ENCODE results near the gene GPR137.

Gene GPR137

DNA sequence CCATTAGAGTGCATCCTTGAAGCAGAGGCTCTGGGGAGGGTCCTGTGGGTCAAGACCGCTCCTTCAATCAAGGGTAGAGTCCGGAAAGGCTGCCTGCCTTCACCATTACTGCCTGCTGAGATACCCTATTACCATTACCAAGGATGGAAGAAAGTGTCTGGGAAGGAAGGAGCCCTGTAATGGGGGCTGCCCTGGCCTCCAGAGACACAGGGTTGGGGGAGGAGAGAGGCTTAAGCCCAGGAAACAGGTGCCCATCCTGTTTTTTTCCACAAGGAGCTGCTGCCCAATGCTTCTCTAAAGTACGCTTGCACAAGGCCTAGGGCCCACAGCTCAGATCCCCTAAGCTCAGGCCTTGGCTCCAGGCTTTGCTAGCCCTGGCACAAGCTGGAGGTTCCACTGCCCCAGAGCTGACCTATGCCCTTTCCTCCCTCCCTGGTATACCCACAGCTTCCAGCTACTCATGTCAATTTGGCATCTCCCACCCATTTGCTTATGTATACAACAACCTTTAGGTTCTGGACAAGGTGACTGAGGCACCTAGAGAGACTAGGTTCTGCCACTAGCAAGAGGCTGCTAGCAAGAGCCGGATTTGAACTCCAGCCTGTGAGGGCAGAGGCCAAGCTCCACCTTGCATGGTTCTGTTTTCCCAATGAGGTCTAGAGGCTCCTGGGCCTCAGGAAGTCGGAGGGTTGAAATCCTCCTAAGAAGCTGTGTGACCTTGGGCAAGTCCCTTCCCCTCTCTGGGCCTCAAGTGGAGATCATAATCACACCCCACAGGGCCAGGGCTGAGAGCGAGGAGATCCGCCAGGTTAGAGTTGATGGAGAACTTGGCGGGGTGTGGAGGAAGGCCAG lies 35.9 kb upstream of the GPR137 start:
- DNase-seq (ENCODE audit: low read depth in 3 of 3), result no peak

DNA sequence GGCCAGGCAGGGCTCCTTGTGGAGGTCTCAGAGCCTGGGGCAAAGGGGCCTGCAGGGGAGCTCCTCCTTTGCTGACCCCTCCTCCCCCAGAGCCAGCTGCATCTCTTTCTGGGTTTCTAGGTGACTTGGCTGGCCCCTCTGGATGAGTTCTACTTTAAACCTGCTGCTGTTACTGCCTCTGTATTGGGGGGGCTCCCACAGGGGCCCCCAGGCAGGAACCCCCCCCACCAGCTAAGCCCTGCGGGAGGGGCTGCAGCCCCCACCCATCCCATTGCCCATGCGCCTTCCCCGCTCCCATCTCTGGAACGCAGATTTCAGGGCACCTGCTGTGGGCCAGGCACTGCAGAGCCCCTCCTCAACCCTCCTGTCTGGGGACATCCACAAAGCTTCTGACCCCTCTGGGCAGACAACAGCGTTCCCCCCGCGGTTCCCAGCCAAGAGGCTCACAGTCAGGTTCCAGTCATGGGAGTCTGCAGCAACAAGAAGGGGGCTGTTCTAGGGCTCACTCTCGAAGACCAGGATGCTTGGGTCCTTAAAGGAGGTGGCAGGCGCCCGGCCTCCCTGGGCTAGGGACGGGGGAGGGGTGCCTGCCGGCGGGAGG lies 35.1 kb upstream of the GPR137 start:
- no peak for DNase-seq (ENCODE audit: low read depth in 3 of 3)

DNA sequence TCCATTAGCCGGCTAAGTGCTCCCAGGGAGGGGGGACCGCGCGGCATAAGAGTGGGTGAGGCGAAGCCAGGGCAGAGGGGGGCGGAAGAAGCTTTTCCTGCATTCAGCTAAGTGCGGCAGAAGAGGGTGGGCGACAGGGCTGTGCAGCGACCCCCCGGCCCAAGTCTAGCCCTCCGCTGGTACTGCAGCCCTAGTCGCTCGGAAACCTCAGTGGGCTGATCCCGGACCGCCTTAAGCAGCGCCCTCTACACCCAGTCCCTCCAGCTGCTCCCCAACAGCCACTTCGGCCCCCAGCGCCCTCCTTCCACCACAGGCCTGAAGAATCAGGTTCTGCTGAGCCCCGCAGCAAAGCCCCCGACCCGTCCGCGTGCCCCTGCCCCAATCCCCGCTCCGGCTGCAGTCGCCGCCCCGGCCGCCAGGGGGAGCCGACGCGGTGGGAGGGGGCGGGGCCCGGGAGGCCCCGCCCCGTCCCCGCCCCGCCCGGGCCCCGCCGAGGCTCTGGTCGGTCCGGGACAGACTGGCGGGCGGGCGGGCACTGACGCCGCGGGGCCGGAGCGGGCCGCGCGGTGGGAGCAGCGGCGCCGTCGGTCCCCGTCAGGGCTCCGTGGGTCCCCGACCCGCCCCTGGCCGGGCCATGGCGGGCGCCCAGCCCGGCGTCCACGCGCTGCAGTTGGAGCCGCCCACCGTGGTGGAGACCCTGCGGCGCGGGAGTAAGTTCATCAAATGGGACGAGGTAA lies 34.5 kb upstream of the GPR137 start, which contains the start of gene PLCB3:
Gene PLCB3, plus strand, starts transcription at position 515 of the 737 bp plus-strand sequence. Its CDS starts 120 bp downstream, at position 635.
- peak in 2 of 3 experiments; percentile 42 to 57 for DNase-seq (ENCODE audit: low read depth in 3 of 3)

DNA sequence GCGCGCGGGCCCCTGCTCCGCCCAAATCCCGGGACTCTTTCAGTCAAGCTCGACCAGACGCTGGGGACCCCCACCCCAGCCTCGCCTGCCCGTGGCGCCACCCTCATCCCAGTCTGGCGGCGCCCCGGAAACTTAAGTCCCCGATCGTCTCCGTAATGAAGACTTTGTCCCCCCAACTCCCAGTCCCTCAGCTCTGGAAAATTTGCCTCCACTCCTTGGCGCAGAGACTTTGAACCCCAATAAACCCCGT lies 34.0 kb upstream of the GPR137 start:
- DNase-seq (ENCODE audit: low read depth in 3 of 3), result no peak

DNA sequence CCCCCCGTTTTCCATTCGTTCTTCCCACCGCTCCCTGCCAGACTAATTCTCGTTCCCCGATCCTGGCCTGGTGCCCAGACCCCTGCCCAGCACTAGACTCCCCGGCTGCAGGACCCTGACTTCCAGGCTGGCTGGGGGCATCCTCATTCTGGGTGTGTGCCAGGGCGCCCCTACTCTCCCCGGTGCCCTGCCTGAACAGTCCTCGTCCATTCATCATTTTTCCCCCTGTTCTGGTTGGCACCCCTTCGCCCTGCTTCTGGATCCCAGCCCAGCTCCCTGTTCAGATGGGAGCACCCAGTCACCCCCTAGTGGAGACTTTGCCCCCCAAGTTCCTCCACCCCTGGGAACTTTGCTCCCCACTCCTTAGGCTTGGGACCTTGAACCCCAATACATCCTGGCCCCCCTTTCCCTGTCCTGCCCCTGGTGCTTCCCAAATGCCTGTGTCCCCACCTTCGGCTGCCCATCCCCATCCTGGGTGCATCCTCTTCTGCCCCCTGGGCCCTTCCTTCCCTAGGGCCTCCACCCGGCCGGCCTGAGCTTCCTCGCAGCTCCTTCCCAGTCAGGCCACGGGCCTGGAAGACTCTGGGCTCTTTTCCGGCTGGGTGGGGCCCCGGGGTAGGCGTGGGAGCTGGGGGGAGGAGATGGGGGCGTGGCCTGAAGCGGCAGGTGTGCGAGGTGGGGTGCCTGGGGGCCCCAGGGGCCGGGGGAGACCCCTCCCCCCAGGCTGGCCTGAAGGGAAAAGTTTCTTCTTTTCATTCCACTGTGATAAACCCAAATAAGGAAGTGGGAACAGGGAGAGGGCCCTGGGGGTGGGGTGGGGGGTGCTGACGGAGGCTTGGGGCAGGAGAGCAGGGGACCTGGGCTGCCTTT lies 33.4 kb upstream of the GPR137 start:
- DNase-seq (ENCODE audit: low read depth in 3 of 3), result no peak

DNA sequence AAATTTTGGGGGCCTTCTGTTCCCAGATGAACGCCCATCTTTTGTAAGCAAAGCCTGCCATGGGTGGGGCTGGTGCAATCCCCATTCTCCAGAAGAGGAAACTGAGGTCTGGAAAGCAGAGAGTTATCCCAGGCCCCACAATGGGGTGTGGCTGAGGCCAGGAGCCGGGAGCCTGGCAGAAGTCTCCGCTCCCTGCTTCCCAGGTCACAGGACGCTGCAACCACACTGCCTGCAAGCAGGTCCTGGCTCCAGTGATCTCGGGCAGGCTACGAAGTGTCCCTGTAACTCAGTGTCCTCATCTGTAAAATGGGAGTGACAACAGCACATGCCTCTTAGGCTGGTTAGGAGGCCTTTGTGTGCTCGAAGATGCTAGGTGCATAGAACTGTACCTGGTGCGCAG lies 32.6 kb upstream of the GPR137 start:
- DNase-seq (ENCODE audit: low read depth in 3 of 3), result no peak

DNA sequence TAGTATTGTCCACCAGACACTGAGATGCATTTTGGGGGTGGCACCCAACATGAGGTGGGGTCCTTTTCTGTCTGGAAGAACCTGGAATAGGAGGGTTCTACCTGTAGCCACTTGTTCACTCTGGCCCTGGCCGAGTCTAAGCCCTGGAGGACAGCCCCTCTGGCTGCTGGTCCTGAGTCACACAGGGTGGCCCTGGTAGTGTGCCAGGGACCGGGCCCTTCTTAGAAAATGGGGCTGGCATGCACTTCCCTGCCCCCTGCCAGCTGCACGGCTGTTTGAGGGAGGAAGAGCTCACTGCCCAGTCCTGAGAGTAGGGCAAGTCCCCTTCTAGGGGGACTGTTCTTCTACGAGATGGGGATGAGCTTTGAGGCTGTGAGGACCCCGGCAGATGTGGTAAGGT lies 32.2 kb upstream of the GPR137 start:
- no peak for DNase-seq (ENCODE audit: low read depth in 3 of 3)

DNA sequence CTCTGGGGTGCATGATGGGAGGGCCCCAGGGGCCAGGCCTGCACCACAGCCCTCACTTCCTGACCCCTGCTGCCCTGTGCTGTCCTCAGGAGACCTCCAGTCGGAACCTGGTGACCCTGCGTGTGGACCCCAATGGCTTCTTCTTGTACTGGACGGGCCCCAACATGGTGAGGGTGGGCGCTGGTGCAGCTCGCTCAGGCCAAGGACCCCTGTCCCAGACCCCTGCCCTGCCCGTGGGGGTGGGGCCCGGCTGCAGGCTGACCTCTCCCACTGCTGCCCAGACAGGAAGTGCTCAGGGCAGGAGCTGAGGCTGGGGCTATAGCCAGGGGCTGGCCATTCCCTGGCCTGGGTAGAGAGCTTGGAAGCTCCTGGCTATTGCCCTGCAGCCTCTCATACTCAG lies 31.3 kb upstream of the GPR137 start:
- DNase-seq (ENCODE audit: low read depth in 3 of 3), result no peak

DNA sequence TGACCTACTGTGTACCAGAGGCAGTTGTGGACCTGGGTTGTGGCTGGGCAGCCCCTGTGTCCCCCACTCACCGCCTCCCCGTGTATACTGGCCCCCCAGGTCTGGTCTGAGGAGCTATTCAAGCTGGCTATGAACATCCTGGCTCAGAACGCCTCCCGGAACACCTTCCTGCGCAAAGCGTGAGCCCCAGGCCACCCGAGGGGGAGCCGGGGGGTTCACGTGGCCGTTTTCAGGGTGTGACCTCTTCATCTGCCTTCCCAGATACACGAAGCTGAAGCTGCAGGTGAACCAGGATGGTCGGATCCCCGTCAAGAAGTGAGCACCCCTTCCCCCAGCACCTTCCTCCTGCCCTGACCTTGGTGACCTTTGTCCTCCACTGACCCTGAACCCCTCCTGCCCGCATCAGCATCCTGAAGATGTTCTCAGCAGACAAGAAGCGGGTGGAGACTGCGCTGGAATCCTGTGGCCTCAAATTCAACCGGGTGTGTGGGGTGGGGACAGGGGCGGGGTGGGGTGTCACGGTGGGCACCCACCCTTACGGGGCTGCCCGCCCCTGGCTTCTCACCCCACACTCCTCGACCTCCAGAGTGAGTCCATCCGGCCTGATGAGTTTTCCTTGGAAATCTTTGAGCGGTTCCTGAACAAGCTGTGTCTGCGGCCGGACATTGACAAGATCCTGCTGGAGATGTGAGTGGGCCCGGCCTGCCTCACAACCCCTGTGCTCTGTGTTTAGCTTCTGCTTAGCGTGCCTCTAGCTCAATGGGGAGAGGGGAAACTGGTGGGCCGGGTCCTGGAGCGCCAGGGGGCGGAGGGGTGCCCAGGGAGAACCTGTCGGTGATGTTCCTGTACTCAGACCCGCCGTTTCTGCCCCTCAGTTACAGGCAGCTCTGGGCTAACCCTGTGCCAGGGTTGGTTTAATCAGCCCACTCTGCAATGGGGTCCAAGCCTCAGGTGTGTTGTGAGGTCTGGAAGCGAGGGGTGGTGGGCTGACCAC lies 30.2 kb upstream of the GPR137 start:
- no peak for DNase-seq (ENCODE audit: low read depth in 3 of 3)

DNA sequence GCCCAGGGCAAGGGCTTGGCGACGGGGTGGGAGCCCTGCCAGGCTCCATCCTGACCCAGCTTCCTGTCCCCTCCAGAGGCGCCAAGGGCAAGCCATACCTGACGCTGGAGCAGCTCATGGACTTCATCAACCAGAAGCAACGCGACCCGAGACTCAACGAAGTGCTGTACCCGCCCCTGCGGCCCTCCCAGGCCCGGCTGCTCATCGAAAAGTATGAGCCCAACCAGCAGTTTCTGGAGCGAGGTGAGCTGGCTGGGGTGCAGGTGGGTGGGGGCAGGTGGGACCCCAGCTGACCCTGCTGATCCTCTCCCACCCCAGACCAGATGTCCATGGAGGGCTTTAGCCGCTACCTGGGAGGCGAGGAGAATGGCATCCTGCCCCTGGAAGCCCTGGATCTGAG lies 29.3 kb upstream of the GPR137 start:
- DNase-seq (ENCODE audit: low read depth in 3 of 3), result no peak

DNA sequence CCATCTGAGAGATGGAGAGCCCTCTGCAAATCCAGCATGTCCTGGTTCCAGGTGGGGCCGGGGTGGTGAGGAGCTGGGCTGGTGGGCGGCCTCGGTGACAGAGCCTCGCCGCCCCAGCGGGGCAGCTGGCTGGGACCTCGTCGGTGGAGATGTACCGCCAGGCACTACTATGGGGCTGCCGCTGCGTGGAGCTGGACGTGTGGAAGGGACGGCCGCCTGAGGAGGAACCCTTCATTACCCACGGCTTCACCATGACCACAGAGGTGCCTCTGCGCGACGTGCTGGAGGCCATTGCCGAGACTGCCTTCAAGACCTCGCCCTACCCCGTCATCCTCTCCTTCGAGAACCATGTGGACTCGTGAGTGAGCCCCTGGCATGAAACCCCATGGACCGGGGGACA lies 27.3 kb upstream of the GPR137 start:
- no peak for DNase-seq (ENCODE audit: low read depth in 3 of 3)

DNA sequence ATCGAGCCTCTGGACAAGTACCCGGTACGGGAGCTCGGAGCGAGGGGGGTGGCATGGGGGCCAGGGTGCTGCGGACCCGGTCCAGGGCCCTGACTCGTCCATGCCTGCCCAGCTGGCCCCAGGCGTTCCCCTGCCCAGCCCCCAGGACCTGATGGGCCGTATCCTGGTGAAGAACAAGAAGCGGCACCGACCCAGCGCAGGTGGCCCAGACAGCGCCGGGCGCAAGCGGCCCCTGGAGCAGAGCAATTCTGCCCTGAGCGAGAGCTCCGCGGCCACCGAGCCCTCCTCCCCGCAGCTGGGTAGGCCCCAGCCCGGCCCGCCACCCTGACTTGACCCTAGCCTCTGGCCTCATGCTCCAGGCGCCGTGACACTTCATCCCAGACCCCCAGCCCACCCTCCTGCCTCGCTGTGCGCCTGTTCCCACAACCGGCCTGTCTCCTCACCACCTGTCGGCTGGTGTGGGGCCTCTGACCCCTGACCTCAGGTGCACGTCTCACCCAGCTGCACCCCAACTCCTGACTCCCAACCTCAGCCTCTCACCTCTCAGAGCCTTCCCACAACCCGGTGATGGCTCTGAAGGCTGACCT lies 26.6 kb upstream of the GPR137 start:
- DNase-seq (ENCODE audit: low read depth in 3 of 3), result no peak

DNA sequence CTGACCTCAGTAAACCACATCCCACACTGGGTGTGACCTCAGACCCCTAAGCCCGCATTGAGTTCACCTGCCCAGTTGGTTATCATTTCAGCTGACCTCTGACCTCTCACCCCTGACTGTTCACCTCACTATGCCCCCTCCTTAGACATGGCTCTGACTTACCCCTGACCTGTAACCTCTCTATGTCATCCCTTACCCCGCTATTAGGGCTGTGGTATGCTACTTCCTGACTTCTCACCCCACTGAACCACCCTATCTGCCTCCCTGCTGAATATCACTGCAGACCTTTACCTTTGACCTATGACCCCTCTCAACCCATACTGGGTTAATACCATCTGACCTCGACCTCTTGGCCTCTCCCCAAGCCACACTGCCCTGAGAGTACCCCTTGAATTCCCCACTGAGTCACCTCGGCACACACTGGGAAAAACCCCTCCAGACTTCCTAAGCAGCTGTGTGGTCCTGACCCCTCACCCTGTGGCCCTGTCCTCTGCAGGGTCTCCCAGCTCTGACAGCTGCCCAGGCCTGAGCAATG lies 26.0 kb upstream of the GPR137 start:
- DNase-seq (ENCODE audit: low read depth in 3 of 3), result no peak

DNA sequence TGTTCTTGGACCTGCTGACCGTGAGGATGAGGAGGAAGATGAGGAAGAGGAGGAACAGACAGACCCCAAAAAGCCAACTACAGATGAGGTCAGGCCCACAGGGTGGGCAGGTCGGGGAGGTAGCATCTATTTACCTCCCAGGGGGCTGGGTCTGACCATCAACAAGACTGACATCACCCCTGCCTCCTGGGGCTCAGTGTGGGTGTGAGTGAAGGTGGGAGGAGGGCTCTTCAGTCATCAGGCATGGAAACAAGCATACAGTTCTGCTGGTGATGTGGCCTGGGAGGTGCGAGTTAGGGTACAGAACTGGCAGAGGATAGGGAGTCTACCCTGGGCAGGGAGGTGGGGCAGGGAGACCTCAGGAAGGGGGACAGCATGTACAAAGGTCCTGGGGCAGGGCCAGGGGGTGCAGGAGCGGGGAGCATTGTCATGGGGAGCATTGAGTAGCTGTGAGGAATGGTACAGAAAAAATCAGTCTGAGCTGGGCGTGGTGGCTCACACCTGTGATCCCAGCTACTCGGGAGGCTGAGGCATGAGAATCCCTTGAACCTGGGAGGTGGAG lies 25.4 kb upstream of the GPR137 start:
- no peak for DNase-seq (ENCODE audit: low read depth in 3 of 3)

DNA sequence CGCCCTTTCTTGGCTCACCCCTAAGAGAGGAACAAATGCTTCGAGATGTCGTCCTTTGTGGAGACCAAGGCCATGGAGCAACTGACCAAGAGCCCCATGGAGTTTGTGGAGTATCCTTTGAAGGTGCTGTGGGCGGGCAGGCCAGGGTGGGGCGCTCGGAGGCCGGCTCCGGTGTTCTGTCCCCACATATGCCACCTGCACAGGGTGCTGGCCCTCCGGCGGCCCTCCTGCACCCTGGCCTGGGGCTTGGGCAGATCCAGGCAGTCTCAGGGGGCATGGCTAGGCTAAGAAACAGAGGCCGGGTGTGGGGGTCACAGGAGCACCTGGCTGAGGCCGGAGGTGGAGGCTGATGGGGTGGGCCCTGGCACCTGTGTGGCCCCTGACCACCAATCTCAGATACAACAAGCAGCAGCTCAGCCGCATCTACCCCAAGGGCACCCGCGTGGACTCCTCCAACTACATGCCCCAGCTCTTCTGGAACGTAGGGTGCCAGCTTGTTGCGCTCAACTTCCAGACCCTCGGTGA lies 24.0 kb upstream of the GPR137 start:
- DNase-seq (ENCODE audit: low read depth in 3 of 3), result no peak

DNA sequence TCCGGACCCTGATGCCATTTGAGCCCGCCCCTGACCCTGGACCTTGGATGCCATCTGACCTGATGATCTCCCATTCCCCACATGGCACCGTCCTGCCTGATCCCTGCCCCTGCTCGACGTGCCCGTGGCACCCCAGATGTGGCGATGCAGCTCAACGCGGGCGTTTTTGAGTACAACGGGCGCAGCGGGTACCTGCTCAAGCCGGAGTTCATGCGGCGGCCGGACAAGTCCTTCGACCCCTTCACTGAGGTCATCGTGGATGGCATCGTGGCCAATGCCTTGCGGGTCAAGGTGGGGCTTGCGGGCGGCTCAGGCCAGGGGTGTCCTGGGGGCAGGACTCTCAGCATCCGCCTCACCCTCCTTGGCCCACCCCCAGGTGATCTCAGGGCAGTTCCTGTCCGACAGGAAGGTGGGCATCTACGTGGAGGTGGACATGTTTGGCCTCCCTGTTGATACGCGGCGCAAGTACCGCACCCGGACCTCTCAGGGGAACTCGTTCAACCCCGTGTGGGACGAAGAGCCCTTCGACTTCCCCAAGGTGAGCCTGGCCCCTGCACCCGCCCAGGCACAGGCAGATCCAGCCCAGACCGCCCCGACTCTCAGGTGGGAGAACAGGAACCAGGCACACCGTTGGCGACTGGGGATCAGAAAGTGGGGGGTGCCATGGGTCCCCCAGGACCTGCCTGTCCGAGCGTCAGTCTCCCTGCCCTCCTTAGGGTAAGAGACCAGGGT lies 23.2 kb upstream of the GPR137 start:
- no peak for DNase-seq (ENCODE audit: low read depth in 3 of 3)

DNA sequence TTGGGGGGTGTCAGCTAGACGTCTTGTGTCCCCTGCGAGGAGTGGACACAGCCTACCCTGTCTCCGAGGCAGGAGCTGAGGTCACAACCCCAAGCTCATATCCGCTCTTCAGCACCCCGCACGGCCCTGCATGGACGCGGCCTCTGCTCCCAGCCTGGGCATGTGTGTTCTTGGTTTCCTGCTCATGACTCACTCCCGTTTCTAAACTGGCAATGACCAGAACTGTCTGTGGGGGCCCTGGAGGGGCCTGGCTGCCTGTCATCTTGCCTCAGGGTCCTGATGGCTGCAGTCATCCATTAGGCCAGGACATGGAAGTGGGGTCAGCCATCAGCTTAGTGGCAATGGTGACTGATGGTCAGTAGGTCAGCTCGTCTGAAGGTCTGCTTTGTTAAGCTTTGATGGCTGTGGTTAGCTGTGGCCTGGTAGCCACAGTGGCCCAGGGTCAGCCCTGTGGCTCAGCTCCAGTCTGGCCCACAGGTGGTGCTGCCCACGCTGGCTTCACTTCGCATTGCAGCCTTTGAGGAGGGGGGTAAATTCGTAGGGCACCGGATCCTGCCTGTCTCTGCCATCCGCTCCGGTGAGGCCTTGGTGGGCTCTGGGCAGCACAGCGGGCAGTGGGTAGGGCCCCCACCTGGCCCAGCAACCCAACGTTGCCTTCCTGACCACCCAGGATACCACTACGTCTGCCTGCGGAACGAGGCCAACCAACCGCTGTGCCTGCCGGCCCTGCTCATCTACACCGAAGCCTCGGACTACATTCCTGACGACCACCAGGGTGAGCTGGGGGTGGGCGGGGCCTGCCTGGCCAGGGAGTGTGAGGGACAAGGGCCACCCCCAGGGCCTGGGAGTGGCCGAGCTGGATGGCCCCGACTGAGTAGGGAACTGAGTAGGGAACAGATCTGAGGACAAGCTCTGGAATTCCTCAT lies 22.4 kb upstream of the GPR137 start:
- DNase-seq (ENCODE audit: low read depth in 3 of 3), result no peak

DNA sequence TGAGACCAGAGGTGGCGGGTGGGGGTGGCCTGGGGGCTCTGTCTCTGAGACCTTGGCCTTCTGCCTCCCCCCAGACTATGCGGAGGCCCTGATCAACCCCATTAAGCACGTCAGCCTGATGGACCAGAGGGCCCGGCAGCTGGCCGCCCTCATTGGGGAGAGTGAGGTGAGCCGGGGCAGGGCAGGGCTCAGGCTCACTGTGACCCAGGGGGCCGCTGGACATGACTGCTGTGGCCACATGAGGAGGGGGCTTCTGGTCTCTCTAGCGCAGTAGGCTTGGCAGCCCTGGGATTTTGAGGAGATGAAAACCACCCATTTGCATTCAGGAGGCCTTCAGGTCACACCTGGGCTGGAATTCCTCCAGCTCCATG lies 21.7 kb upstream of the GPR137 start:
- DNase-seq (ENCODE audit: low read depth in 3 of 3), result no peak
